SKM-1 treated with dmso at 0.1 percent for 144 hours (cell line): ENCODE data around the gene RERE.

Experiments used
- DNase-seq: peaks from one replicate; lab custom pipeline; 2025; ENCODE audit not compliant: unreplicated experiment; lab: John Stamatoyannopoulos, UW

RERE gene

DNA sequence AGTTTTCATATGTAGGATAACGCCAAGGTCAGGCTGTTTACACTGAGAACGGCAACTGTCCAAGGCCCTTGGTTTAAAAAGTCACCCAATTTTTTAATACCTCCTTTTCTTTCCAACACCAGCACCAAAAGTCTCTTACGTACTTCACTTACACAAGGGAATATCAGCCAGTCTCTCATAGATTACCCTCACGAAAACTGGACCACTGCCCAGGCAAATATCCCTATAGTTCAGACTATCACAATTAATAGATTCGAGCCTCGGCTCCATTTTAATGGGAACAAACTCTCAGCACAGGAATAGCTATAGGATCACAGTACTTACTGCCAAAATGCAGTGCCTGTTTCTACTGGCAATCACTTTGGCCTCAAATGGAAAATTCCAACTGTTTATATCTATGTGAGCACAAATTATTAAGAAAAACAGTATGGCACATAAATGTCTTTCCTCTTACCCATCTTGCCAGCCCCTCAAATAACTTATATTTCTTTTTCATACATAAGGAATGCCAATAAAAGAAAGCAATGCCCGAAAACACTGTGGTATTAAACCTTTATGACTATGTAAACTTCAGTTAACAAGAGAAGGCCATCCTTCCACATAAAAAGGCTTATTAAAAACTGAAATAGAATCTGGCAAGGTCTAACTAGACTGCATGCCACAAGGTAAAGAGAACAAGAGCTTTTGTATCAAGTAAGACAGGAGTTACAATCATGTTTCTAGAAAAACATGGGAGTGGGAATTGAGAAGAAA lies 401.7 kb downstream of the RERE start:
- no peak for DNase-seq

DNA sequence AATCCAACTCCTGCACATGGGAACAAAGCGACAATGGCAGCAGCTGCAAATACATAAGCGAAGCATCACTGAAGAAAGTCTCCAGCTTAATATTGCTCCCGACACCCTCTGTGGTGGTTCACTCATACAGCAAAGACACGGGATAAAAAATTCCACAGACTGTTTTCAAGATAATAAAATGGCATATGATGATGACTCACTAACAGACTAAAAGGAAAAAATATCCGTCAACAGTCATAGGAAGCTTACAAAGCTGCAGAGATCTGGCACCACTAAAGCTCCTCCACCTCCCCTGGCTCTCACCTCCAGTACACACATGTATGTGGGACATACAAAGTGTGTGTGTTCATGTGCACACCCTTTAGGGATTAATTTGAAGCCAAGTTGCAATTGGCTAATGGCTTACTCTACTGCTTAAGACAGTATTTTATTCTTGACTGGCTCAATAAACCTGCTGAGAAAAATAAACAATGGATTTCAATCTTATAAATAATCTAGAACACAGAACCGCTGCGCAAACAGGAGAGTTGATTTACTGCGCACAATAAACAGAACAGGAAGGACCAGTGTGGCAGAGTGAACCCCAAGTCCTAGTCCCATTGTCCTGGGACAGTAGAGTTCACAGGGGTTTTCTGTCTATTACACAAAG lies 405.1 kb downstream of the RERE start:
- DNase-seq, result no peak

GRCh38 chr1:8411803-8412182 lies 405.6 kb downstream of the RERE start:
- no peak for DNase-seq

- DNase-seq, result no peak
These were observed 406.6 kb downstream of the RERE start for GRCh38 chr1:8410791-8411190.

DNA sequence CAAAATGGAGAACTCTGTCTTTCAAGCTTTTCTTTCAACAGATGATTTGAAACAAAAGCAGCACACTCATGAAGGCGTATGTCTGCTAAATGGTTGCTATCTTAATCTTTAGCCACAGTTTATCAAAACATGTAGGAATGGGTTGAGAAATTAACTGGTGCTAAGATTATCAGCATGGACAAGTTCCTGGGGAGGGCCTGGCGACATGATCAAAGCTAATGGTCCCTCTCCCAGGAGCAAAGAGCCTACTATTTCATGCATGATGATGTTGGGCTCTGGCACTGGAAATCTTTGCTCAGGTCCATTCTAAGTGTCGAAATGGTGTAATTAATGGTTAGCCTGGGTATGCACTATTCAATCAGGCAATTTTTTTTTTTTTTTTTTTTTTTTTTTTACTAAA lies 407.8 kb downstream of the RERE start:
- DNase-seq, result no peak

- peak; percentile 42 for DNase-seq
These were observed 408.3 kb downstream of the RERE start for GRCh38 chr1:8409106-8409505.

DNA sequence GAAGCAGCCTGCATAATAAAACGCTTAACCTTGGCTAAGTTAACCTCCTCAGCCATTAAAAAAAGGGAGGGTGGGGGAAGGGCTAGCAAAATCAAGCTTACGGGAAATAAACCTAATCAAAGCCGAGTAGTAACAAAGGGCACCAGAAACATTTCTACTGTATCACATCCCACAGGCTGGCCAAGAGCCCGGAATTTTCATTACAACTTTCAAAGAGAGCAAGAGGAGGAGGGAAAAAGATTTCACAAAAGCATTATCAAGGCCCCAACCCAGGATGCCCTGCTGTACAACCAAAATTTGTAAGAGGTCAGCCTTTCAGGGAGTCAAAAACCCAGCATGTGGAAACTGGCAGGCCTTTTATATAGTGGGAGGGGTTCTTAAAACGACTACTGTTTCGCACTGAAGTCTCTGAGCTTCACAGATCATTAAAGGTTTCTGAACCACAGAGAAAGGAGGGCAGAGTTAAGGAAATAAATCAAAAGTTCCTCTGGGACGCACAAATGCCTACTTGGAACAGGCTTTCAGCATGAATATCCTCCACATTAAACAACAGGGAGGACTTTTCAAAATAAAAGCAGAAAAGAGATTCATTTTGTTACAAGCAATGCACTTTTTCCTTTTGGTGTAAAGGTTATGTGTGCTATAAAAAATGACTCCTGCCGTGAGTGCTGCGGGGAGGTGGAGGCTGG lies 409.1 kb downstream of the RERE start:
- no peak for DNase-seq

DNA sequence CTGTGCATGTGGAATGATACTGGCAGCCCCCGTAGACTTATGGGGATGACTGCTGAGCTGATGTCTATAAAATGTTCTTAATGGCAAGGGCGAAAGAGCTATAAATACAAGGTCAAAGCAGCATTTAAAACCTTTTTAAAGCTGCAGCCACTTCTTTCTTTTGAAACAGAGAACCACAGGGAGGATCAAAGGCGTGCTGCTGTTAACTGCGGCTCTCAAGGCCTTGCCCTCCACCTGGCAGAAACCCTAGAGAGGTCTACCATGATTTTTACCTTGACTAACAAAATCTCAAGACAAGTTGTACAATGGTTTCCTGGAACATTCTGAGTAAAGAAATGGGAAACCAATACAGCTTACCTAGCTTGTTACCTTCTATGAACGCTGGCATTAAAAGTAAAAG lies 409.8 kb downstream of the RERE start:
- DNase-seq, result no peak

GRCh38 chr1:8406960-8407359 lies 410.5 kb downstream of the RERE start:
- DNase-seq, result no peak

- no peak for DNase-seq
These were observed 411.4 kb downstream of the RERE start for GRCh38 chr1:8406011-8406410.

GRCh38 chr1:8404460-8405370 lies 412.7 kb downstream of the RERE start:
- no peak for DNase-seq

GRCh38 chr1:8402109-8402710 lies 415.2 kb downstream of the RERE start:
- DNase-seq, result no peak

DNA sequence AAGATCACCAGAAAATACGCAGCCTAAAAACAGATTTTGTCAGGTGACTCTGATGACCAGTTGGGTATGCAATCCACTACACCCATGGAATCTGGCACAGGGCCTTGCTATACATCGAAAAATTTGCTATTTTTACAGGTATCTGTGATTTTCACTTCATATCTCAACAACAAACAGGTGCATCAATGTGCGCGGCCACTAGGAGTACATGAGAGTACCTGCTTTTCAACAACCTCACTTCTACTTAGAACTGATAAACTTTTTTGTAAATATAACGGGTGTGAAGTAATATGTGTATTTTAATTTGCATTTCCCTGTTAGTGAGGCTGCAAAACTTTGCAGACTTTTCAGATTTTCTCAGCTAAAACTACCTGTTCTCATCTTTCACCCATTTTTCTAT lies 418.8 kb downstream of the RERE start:
- DNase-seq, result no peak

- DNase-seq, result no peak
These were observed 419.4 kb downstream of the RERE start for GRCh38 chr1:8398086-8398485.

- DNase-seq, result no peak
These were observed 419.9 kb downstream of the RERE start for GRCh38 chr1:8397511-8397910.

- DNase-seq, result no peak
These were observed 420.5 kb downstream of the RERE start for GRCh38 chr1:8396786-8397406.

GRCh38 chr1:8396083-8396785 lies 421.2 kb downstream of the RERE start:
- DNase-seq, result no peak

GRCh38 chr1:8395433-8395866 lies 422.0 kb downstream of the RERE start:
- DNase-seq, result peak; percentile 76

DNA sequence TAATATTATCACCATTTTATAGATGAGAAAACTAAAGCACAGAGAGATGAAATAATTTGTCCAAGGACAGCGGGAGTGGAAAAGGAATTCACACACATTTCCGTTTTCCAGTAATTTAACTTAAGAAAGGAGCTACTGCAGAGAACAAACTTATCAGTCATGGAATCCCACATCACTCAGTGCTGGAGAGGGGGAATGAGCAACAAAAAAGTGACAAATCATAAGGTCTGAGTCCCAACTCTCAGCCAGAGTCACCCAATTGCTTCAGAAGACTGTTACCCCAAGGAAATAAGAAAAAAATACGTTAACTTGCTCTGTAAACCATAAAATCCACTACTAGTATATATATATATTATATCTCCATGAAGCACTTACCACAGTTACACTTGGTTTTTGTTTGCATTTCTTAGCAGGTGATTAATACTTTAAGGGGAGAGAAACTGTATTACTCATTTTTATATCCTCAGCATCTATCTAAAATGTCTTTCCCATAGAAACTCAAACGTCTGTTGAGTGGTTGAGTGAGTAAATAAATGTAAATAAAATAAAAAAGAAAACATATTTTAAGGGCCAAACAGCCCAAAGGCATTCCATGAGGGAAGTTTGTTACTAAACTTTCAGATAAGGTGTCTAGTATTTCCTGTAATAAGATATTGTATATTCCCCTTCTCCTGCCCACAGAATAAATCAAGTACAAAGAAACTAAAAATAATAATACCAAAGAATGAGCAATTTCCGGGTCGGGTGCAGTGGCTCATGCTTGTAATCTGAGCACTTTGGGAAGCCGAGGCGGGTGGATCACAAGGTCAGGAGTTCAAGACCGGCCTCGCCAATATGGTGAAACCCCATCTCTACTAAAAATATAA lies 422.8 kb downstream of the RERE start:
- no peak for DNase-seq
